Neural progenitor cell (in vitro differentiated cells): ENCODE results near the gene TWIST1. TPM values are rescaled to one million over a fixed set of nuclear protein-coding genes. Genes with fewer than 3 reads are reported as not detected.
A peak's percentile ranks its signal among the peaks of the same experiment; 100 is the strongest.

Experiments
- DNase-seq: peaks from one replicate; pipeline ENCODE4 v3.0.0-alpha.2; 2016; ENCODE audit warnings: low spot score
- H2AFZ ChIP-seq: fragments of 200-600 bp; sonication (generic); replicated peaks from 2 replicates; pipeline ENCODE4 v1.6.1; 2016; ENCODE audit warnings: antibody characterized with exemption
- H3F3A ChIP-seq: fragments of 200-600 bp; sonication (generic); 2 replicates; pipeline ENCODE4 v1.6.1; 2016; ENCODE audit warnings: antibody characterized with exemption, low read depth
- H3K27ac ChIP-seq: fragments of 200-600 bp; sonication (generic); 2 replicates; pipeline ENCODE4 v1.5.1; 2016; ENCODE audit warnings: mild to moderate bottlenecking
- H3K27me3 ChIP-seq: fragments of 200-600 bp; sonication (generic); 2 replicates; pipeline ENCODE4 v1.6.1; 2016; ENCODE audit warnings: mild to moderate bottlenecking, moderate library complexity
- H3K36me3 ChIP-seq: fragments of 200-600 bp; sonication (generic); 2 replicates; pipeline ENCODE4 v1.5.1; 2016
- H3K4me1 ChIP-seq: fragments of 200-600 bp; sonication (generic); 2 replicates; pipeline ENCODE4 v1.6.1; 2016; ENCODE audit warnings: mixed run types
- H3K4me2 ChIP-seq: fragments of 200-600 bp; sonication (generic); 2 replicates; pipeline ENCODE4 v1.6.1; 2016
- H3K4me3 ChIP-seq: fragments of 200-600 bp; sonication (generic); 2 replicates; pipeline ENCODE4 v1.5.1; 2016
- H3K79me2 ChIP-seq: fragments of 200-600 bp; sonication (generic); 2 replicates; pipeline ENCODE4 v1.6.1; 2016; ENCODE audit warnings: low read depth
- H3K9ac ChIP-seq: fragments of 200-600 bp; sonication (generic); 2 replicates; pipeline ENCODE4 v1.6.1; 2016
- H3K9me3 ChIP-seq: fragments of 200-600 bp; sonication (generic); 2 replicates; pipeline ENCODE4 v1.5.1; 2016; ENCODE audit warnings: low read depth
- H4K20me1 ChIP-seq: fragments of 200-600 bp; sonication (generic); 2 replicates; pipeline ENCODE4 v1.6.1; 2016; ENCODE audit warnings: low read depth
- H3K27ac Mint-ChIP-seq: 3 replicates; pipeline ENCODE4 v1.8.0; 2021; ENCODE audit warnings: mixed read lengths
- H3K27me3 Mint-ChIP-seq: 2 replicates; pipeline ENCODE4 v1.8.0; 2022; ENCODE audit warnings: low read depth, mild to moderate bottlenecking, inconsistent platforms, moderate library complexity, mixed read lengths; ENCODE audit not compliant: insufficient read depth
- H3K36me3 Mint-ChIP-seq: 3 replicates; pipeline ENCODE4 v1.8.0; 2021; ENCODE audit warnings: mixed read lengths
- H3K4me1 Mint-ChIP-seq: 3 replicates; pipeline ENCODE4 v1.8.0; 2021; ENCODE audit warnings: mixed read lengths
- H3K4me3 Mint-ChIP-seq: 3 replicates; pipeline ENCODE4 v1.8.0; 2021; ENCODE audit warnings: mild to moderate bottlenecking, moderate library complexity, mixed read lengths
- H3K9me3 Mint-ChIP-seq: 3 replicates; pipeline ENCODE4 v1.8.0; 2020; ENCODE audit warnings: mixed read lengths
- CTCF ChIP-seq: fragments of 200-600 bp; sonication (generic); IDR thresholded peaks from 2 replicates; pipeline ENCODE4 v1.5.1; 2017; ENCODE audit warnings: antibody characterized with exemption, mild to moderate bottlenecking
- EZH2 ChIP-seq: fragments of 200-600 bp; sonication (generic); IDR thresholded peaks from 2 replicates; pipeline ENCODE4 v1.6.1; 2017; ENCODE audit warnings: antibody characterized with exemption, mild to moderate bottlenecking, moderate library complexity
- EZH2phosphoT487 ChIP-seq: fragments of 200-600 bp; sonication (generic); IDR thresholded peaks from 2 replicates; pipeline ENCODE4 v1.6.1; 2017; ENCODE audit warnings: antibody characterized with exemption
- total RNA-seq: library from RNA; depleted of rRNA; stranded (reverse); fragments of >200 nt; gene quantifications from 2 replicates; pipeline ENCODE4 v1.2.3, GENCODE V29; 2015; ENCODE audit warnings: low replicate concordance

TWIST1 gene
- not detected in 2 replicates for total RNA-seq

DNA sequence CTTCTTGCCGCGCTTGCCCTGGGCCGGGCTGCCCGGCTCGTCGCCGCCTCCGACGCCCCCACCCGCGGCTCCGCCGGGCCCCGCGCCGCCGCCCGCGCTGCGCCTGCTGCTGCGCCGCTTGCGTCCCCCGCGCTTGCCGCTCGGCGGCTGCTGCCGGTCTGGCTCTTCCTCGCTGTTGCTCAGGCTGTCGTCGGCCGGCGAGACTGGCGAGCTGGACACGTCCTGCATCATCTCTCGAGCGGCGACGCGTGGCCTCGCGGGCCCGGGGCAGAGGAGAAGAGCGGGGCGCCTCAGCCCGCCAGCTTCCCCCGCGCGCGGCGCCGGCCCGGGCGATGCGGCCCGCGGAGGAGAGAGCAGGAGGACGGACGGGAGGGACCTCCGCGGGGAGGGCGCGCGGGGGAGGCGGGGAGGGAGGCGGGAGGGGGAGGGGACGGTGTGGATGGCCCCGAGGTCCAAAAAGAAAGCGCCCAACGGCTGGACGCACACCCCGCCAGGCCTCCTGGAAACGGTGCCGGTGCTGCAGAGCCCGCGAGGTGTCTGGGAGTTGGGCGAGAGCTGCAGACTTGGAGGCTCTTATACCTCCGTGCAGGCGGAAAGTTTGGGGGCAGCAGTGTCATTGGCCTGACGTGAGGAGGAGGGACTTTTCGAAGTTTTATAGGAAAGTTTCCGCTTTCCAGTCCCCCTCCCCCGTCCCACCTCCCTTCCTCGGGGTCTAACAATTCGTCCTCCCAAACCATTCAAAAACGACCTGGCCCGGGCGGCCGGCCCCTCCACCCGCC lies at the start of gene TWIST1:
Gene TWIST1 (minus strand): TSS at position 546 of the 779 bp plus-strand sequence. CDS start 315 bp downstream, at position 231.
- no peaks in the 10 kb centered on the region for H3K9me3 ChIP-seq
- peak within 1 kb of the TSS; percentile 53 for H3K4me3 ChIP-seq
- DNase-seq: peak; percentile 79
- peaks cover 18% of the 10 kb centered on the region for H3F3A ChIP-seq
- H2AFZ ChIP-seq: peak within 1 kb of the TSS; percentile 81
- no peaks in the 10 kb centered on the region for H3K36me3 ChIP-seq
- H3K9ac ChIP-seq: no peak within 1 kb of the TSS
- H3K4me1 ChIP-seq: peaks cover 6% of the 10 kb centered on the region
- H3K79me2 ChIP-seq: no peaks in the 10 kb centered on the region
- H3K27ac ChIP-seq: no peak within 1 kb of the TSS
- no peak for TF ChIP-seq CTCF
- peak; percentile 57 for TF ChIP-seq EZH2
- peak; percentile 56 for TF ChIP-seq EZH2phosphoT487
- H3K27ac Mint-ChIP-seq: no peak within 1 kb of the TSS
- H3K4me2 ChIP-seq: peak within 1 kb of the TSS; percentile 85
- peaks cover 63% of the 10 kb centered on the region for H3K27me3 Mint-ChIP-seq
- H4K20me1 ChIP-seq: peaks cover 72% of the 10 kb centered on the region
- peaks cover 14% of the 10 kb centered on the region for H3K4me1 Mint-ChIP-seq
- no peaks in the 10 kb centered on the region for H3K9me3 Mint-ChIP-seq
- H3K36me3 Mint-ChIP-seq: no peaks in the 10 kb centered on the region
- peaks cover 100% of the 10 kb centered on the region for H3K27me3 ChIP-seq
- peak within 1 kb of the TSS; percentile 86 for H3K4me3 Mint-ChIP-seq

- Mint-ChIP-seq H3K4me1 (no peaks in the 10 kb centered on the region), H3K9me3 (no peaks in the 10 kb centered on the region), H3K27ac (no peak overlapping the region), H3K4me3 (no peak overlapping the region), H3K36me3 (no peaks in the 10 kb centered on the region), H3K27me3 (no peaks in the 10 kb centered on the region)
- H3F3A ChIP-seq: no peaks in the 10 kb centered on the region
- DNase-seq: no peak
- no peaks in the 10 kb centered on the region for H4K20me1 ChIP-seq
- H3K4me3 ChIP-seq: no peak overlapping the region
- no peak for TF ChIP-seq EZH2
- no peaks in the 10 kb centered on the region for H3K79me2 ChIP-seq
- no peaks in the 10 kb centered on the region for H3K4me1 ChIP-seq
- H3K4me2 ChIP-seq: no peak overlapping the region
- peaks cover 20% of the 10 kb centered on the region for H3K27me3 ChIP-seq
- H3K27ac ChIP-seq: no peak overlapping the region
- H2AFZ ChIP-seq: no peak overlapping the region
- no peaks in the 10 kb centered on the region for H3K36me3 ChIP-seq
- no peaks in the 10 kb centered on the region for H3K9me3 ChIP-seq
- no peak overlapping the region for H3K9ac ChIP-seq
These were observed 44.2 kb upstream of the TWIST1 start for GRCh38 chr7:19161671-19162070.

GRCh38 chr7:19146699-19147098 lies 29.3 kb upstream of the TWIST1 start:
- Mint-ChIP-seq H3K27ac (no peak overlapping the region), H3K4me3 (no peak overlapping the region), H3K27me3 (peaks cover 44% of the 10 kb centered on the region), H3K9me3 (no peaks in the 10 kb centered on the region), H3K36me3 (no peaks in the 10 kb centered on the region), H3K4me1 (peaks cover 29% of the 10 kb centered on the region)
- Histone ChIP-seq H3K36me3 (no peaks in the 10 kb centered on the region), H3K4me3 (no peak overlapping the region), H3K27ac (no peak overlapping the region), H3K79me2 (no peaks in the 10 kb centered on the region), H3K9me3 (no peaks in the 10 kb centered on the region), H3K27me3 (peaks cover 83% of the 10 kb centered on the region), H3K4me2 (peak overlapping the region; percentile 17), H3K9ac (no peak overlapping the region), H2AFZ (no peak overlapping the region), H3F3A (peaks cover 10% of the 10 kb centered on the region), H4K20me1 (peaks cover 46% of the 10 kb centered on the region), H3K4me1 (peaks cover 22% of the 10 kb centered on the region)
- peak; percentile 66 for DNase-seq
- TF ChIP-seq CTCF (no peak), EZH2phosphoT487 (no peak), EZH2 (no peak)
